Kidney (tissue), 14 donors: ENCODE results near the gene GINS2. TPM values are rescaled to one million over a fixed set of nuclear protein-coding genes. Genes with fewer than 3 reads are reported as not detected.
A peak's percentile ranks its signal among the peaks of the same experiment; 100 is the strongest.

Source experiments
- DNase-seq, 5 donors: peaks; one replicate each; pipeline ENCODE4 v3.0.0-alpha.2; 2013 to 2020
- FAIRE-seq: peaks from 2 replicates; lab custom pipeline; 2012; peaks lifted over from hg19 to GRCh38; lab: Jason Lieb, UNC
- H3K27ac ChIP-seq, 2 donors: one replicate each; pipeline ENCODE4 v1.7.0; 2013; ENCODE audit warnings: low read depth in 2 of 2, low read length in 2 of 2, inconsistent platforms in 1 of 2
- H3K27me3 ChIP-seq: one replicate; pipeline ENCODE4 v1.7.1; 2013; ENCODE audit warnings: low read length, inconsistent platforms; ENCODE audit not compliant: control insufficient read depth, insufficient read depth
- H3K36me3 ChIP-seq, 3 donors: one replicate each; pipeline versions ENCODE4 v1.7.0 to v1.7.1; 2013; ENCODE audit warnings: low read length in 3 of 3, control low read depth in 1 of 3, inconsistent platforms in 1 of 3; ENCODE audit not compliant: insufficient read depth in 3 of 3, control insufficient read depth in 2 of 3
- H3K4me1 ChIP-seq, 3 donors: one replicate each; pipeline versions ENCODE4 v1.7.0 to v1.7.1; 2013; ENCODE audit warnings: low read length in 3 of 3, inconsistent platforms in 1 of 3, low read depth in 1 of 3; ENCODE audit not compliant: control insufficient read depth in 2 of 3, insufficient read depth in 2 of 3
- H3K4me3 ChIP-seq, 3 donors: one replicate each; pipeline versions ENCODE4 v1.7.0 to v1.8.1; 2013; ENCODE audit warnings: low read length in 3 of 3, control low read depth in 1 of 3, inconsistent platforms in 1 of 3
- H3K9ac ChIP-seq, 3 donors: one replicate each; pipeline versions ENCODE4 v1.7.0 to v1.7.1; 2013; ENCODE audit warnings: low read length in 3 of 3, control low read depth in 1 of 3, inconsistent platforms in 1 of 3
- H3K9me3 ChIP-seq, 3 donors: one replicate each; pipeline versions ENCODE4 v1.7.0 to v1.7.1; 2013; ENCODE audit warnings: low read length in 3 of 3, control low read depth in 1 of 3, inconsistent platforms in 1 of 3; ENCODE audit not compliant: control insufficient read depth in 2 of 3, insufficient read depth in 1 of 3
- intact Hi-C: fragments of 100-400 bp; cut with DNase I; formaldehyde crosslinking; loops from one replicate; pipeline ENCODE4 v1.11.1; 2022
- polyA plus RNA-seq: library from polyadenylated mRNA; stranded (reverse); fragments of 350-450 nt; fragmentation: Illumina TruSeq; extraction: RNeasy Lipid Tissue Mini Kit (QIAGEN cat#74804); gene quantifications from one replicate; pipeline ENCODE4 v1.2.3, GENCODE V29; 2014; ENCODE audit warnings: low read depth, low replicate concordance; ENCODE audit not compliant: insufficient read depth
- total RNA-seq: library from RNA; stranded (reverse); fragmentation: NEBNext Ultra II Directional; extraction: Animal tissue kit (Norgen Biotek cat#: 25700); gene quantifications from one replicate; pipeline ENCODE4 v1.2.1, GENCODE V29; 2021
- TF ChIP-seq, protein P1 (sequence below): IDR thresholded peaks from 3 replicates; pipeline ENCODE4 v1.5.1; 2012; ENCODE audit warnings: mild to moderate bottlenecking, moderate library complexity, borderline replicate concordance; ENCODE audit not compliant: insufficient read depth; ENCODE audit errors: extremely low read depth
- donor health status: control.
- donor health status: control.
- donor health status: control.
- donor health status: control.
- donor health status: control.
- donor health status: DM: yes; HTN: yes; CAD: no.
- donor health status: Normal renal cell carcinoma (clear cell type).

GINS2 gene
- total and polyA plus RNA-seq, 2 donors from 2014 or later: 0.88 to 0.97 TPM

DNA sequence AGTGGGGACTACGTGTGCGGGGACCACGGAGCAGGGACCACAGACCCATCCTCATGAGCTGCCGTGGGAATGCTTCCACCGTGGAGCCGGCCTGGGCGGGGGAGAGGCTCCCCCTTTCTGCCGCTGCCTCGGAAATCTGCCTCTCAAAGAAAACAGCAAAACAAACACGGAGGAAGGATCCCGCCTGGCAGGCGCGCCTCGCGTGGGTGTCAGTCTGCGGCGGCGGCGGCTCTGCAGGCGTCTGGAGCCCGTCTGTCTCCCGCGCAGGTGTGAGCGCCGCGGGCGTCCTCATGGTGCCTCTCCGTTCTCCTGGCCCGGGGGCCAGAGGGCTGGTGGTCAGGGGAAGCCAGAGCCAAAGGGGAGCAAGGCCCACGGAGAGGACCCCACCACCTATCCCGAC, 48.2 kb downstream of the GINS2 start:
- Histone ChIP-seq H3K4me1 (peaks cover 0 to 28% (median 0%) of the 10 kb centered on the region in 3 donors), H3K4me3 (no peak overlapping the region), H3K27ac (no peak overlapping the region), H3K27me3 (no peaks in the 10 kb centered on the region), H3K9ac (no peak overlapping the region), H3K36me3 (no peaks in the 10 kb centered on the region), H3K9me3 (no peaks in the 10 kb centered on the region)
- DNase-seq: no peak
- intact Hi-C loops: no loop called here
- TF ChIP-seq, protein P1, sequence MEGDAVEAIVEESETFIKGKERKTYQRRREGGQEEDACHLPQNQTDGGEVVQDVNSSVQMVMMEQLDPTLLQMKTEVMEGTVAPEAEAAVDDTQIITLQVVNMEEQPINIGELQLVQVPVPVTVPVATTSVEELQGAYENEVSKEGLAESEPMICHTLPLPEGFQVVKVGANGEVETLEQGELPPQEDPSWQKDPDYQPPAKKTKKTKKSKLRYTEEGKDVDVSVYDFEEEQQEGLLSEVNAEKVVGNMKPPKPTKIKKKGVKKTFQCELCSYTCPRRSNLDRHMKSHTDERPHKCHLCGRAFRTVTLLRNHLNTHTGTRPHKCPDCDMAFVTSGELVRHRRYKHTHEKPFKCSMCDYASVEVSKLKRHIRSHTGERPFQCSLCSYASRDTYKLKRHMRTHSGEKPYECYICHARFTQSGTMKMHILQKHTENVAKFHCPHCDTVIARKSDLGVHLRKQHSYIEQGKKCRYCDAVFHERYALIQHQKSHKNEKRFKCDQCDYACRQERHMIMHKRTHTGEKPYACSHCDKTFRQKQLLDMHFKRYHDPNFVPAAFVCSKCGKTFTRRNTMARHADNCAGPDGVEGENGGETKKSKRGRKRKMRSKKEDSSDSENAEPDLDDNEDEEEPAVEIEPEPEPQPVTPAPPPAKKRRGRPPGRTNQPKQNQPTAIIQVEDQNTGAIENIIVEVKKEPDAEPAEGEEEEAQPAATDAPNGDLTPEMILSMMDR: no peak
- FAIRE-seq: no peak

DNA sequence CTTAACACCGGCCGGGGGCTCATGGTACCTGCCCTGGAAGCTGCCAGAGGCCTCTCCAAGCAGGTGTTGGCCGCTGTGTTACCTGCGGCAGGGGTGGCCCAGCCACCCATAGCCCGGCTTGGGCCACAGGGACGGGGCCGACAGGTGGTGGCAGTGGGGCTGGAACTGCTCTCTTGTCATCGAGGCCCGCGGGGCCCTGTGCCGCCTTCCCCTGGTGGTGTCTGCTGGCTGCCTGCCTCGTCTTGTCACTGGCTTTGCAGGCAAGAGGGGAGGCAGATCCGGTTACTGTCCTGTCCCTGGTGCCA, 48.5 kb downstream of the GINS2 start:
- Histone ChIP-seq H3K27ac (no peak overlapping the region), H3K27me3 (no peaks in the 10 kb centered on the region), H3K9me3 (no peaks in the 10 kb centered on the region), H3K4me1 (peaks cover 0 to 31% (median 0%) of the 10 kb centered on the region in 3 donors), H3K4me3 (no peak overlapping the region), H3K36me3 (no peaks in the 10 kb centered on the region), H3K9ac (no peak overlapping the region)
- intact Hi-C loops: no loop called here
- FAIRE-seq: no peak
- no peak for DNase-seq
- TF ChIP-seq, protein P1: no peak

DNA sequence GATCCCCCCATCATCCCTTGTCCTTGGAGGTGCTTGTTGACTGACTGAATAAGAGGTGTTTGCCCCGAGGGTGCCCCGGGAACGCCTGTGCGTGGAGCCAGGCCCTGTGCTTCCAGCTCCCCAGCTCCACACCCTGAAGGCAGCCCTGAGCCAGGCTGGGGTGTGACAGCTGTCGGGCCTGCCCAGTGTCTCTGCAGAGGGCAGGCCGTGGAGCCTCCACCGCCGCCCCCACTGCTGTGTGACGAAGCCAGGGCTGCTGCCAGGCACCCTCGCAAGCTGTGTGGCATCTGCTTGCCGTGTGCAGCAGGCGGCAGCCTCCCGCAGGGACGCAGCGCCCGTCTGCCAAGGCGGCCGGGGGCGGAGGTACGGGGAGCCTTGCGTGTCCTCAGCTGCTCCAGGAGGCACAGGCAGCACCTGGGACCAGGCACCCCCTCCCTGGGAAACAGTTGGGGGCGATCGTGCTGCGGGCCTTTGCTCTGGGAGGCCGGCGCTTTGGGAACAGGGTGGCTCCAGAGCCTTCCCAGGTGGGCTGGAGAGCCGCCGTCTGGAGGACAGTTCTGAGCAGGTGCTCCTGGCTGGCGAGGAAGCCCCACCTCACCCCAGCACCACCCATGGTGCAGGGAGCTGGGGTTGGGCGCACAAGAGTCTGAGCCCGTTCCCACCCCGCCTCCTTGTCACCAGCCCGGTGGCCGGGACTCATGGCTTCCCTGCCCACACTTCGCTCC, 49.1 kb downstream of the GINS2 start:
- Histone ChIP-seq H3K9ac (no peak overlapping the region), H3K4me3 (no peak overlapping the region), H3K9me3 (no peaks in the 10 kb centered on the region), H3K27me3 (no peaks in the 10 kb centered on the region), H3K27ac (no peak overlapping the region), H3K36me3 (no peaks in the 10 kb centered on the region), H3K4me1 (peaks cover 0 to 32% (median 0%) of the 10 kb centered on the region in 3 donors)
- peak in 2 of 5 donors; percentile 25 to 83 for DNase-seq
- FAIRE-seq: no peak
- intact Hi-C loops: no loop called here
- TF ChIP-seq, protein P1: no peak
